Neural progenitor cell (in vitro differentiated cells): Measurements from ENCODE around the gene NOTCH4.

ENCODE experiments used
- CTCF ChIP-seq: fragments of 200-600 bp; sonication (generic); IDR thresholded peaks from 2 replicates; pipeline ENCODE4 v1.5.1; 2017; ENCODE audit warnings: antibody characterized with exemption, mild to moderate bottlenecking
- EZH2 ChIP-seq: fragments of 200-600 bp; sonication (generic); IDR thresholded peaks from 2 replicates; pipeline ENCODE4 v1.6.1; 2017; ENCODE audit warnings: antibody characterized with exemption, mild to moderate bottlenecking, moderate library complexity

GRCh38 chr6:32239462-32239861 is 15.6 kb upstream of the NOTCH4 start:
- TF ChIP-seq CTCF (no peak), EZH2 (no peak)
